Measurements from ENCODE around the gene PRRX2.

GRCh38 chr9:129746092-129746777 is 80.8 kb downstream of the PRRX2 start:
- no peak for TF ChIP-seq POLR2A (IDR thresholded peaks at IDR 0.05)
- no peak for TF ChIP-seq CTCF (IDR thresholded peaks at IDR 0.05)
